Neural cell (in vitro differentiated cells): ENCODE measurements around the gene USP13. TPM values are rescaled to one million over a fixed set of nuclear protein-coding genes. Genes with fewer than 3 reads are reported as not detected.

Experiments
- H2AFZ ChIP-seq: fragments of 200-600, 300-800 bp; sonication (generic), shearing (Covaris generic); 2 replicates; pipeline ENCODE4 v1.6.0; 2014; ENCODE audit warnings: low read depth, mild to moderate bottlenecking, antibody characterized with exemption, low read length, moderate library complexity
- H3F3A ChIP-seq: fragments of 200-600 bp; shearing (Covaris generic); 2 replicates; pipeline ENCODE4 v1.6.1; 2016; ENCODE audit warnings: mild to moderate bottlenecking, moderate library complexity, mixed read lengths, antibody characterized with exemption, low read length; ENCODE audit not compliant: insufficient read depth, poor library complexity, severe bottlenecking
- H3K27ac ChIP-seq: fragments of 200-600, 300-800 bp; sonication (generic), shearing (Covaris generic); 2 replicates; pipeline ENCODE4 v1.5.1; 2014; ENCODE audit warnings: mild to moderate bottlenecking, low read length, moderate library complexity
- H3K27me3 ChIP-seq: fragments of 300-800, 200-600 bp; sonication (generic), shearing (Covaris generic); 2 replicates; pipeline ENCODE4 v1.6.0; 2014; ENCODE audit warnings: mild to moderate bottlenecking, low read depth, low read length, moderate library complexity; ENCODE audit not compliant: insufficient read depth
- H3K36me3 ChIP-seq: fragments of 300-800, 200-600 bp; sonication (generic), shearing (Covaris generic); 2 replicates; pipeline ENCODE4 v1.5.1; 2014; ENCODE audit warnings: mild to moderate bottlenecking, antibody characterized with exemption, low read length, moderate library complexity; ENCODE audit not compliant: insufficient read depth
- H3K4me2 ChIP-seq: fragments of 300-800, 200-600 bp; sonication (generic), shearing (Covaris generic); 2 replicates; pipeline ENCODE4 v1.6.0; 2014; ENCODE audit warnings: mild to moderate bottlenecking, low read length
- H3K4me3 ChIP-seq: fragments of 300-800, 200-600 bp; sonication (generic), shearing (Covaris generic); 2 replicates; pipeline ENCODE4 v1.5.1; 2014; ENCODE audit warnings: mild to moderate bottlenecking, low read length, moderate library complexity
- H3K79me2 ChIP-seq: fragments of 200-600 bp; shearing (Covaris generic); replicated peaks from 2 replicates; pipeline ENCODE4 v1.6.0; 2014; ENCODE audit warnings: mild to moderate bottlenecking, low read length, moderate library complexity; ENCODE audit not compliant: insufficient read depth
- H3K9ac ChIP-seq: fragments of 300-800, 200-600 bp; sonication (generic), shearing (Covaris generic); 2 replicates; pipeline ENCODE4 v1.6.1; 2016; ENCODE audit warnings: mild to moderate bottlenecking, low read length, mixed read lengths
- H3K9me2 ChIP-seq: fragments of 200-600 bp; shearing (Covaris generic); 2 replicates; pipeline ENCODE4 v1.6.1; 2016; ENCODE audit warnings: mild to moderate bottlenecking, low read length, mixed read lengths; ENCODE audit not compliant: insufficient read depth
- H3K9me3 ChIP-seq: fragments of 200-600, 300-800 bp; sonication (generic), shearing (Covaris generic); 2 replicates; pipeline ENCODE4 v1.6.1; 2016; ENCODE audit warnings: mild to moderate bottlenecking, mixed run types, low read length, moderate library complexity, mixed read lengths
- H4K20me1 ChIP-seq: fragments of 200-600 bp; shearing (Covaris generic); 2 replicates; pipeline ENCODE4 v1.6.1; 2016; ENCODE audit warnings: mild to moderate bottlenecking, mixed run types; ENCODE audit not compliant: insufficient read depth
- EP300 ChIP-seq: fragments of 450-650 bp; conservative IDR thresholded peaks from 2 replicates; pipeline ENCODE4 v1.6.1; 2014; ENCODE audit warnings: antibody characterized with exemption, mild to moderate bottlenecking, moderate library complexity; ENCODE audit not compliant: poor library complexity, severe bottlenecking
- EZH2 ChIP-seq: fragments of 200-600, 300-800 bp; shearing (Covaris generic), sonication (generic); IDR thresholded peaks from 2 replicates; pipeline ENCODE4 v1.6.1; 2014; ENCODE audit warnings: antibody characterized with exemption, low read length, borderline replicate concordance, mild to moderate bottlenecking; ENCODE audit not compliant: insufficient read depth, poor library complexity, severe bottlenecking
- MXI1 ChIP-seq: fragments of 450-650 bp; conservative IDR thresholded peaks from 2 replicates; pipeline ENCODE4 v1.6.1; 2014; ENCODE audit warnings: antibody characterized with exemption, mild to moderate bottlenecking; ENCODE audit not compliant: poor library complexity, severe bottlenecking
- POLR2AphosphoS5 ChIP-seq: IDR thresholded peaks from 2 replicates; pipeline ENCODE4 v1.6.1; 2012
- RAD21 ChIP-seq: fragments of 450-650 bp; conservative IDR thresholded peaks from 2 replicates; pipeline ENCODE4 v1.6.1; 2014; ENCODE audit warnings: antibody characterized with exemption, mild to moderate bottlenecking, moderate library complexity
- REST ChIP-seq: IDR thresholded peaks from 2 replicates; pipeline ENCODE4 v1.6.1; 2012; ENCODE audit warnings: borderline replicate concordance
- SMC3 ChIP-seq: fragments of 450-650 bp; conservative IDR thresholded peaks from 2 replicates; pipeline ENCODE4 v1.6.1; 2014; ENCODE audit warnings: antibody characterized with exemption, mild to moderate bottlenecking, moderate library complexity; ENCODE audit not compliant: poor library complexity
- TAF1 ChIP-seq: IDR thresholded peaks from 2 replicates; pipeline ENCODE4 v1.6.1; 2012; ENCODE audit warnings: low read depth
- polyA plus RNA-seq: library from polyadenylated mRNA; depleted of rRNA; stranded (reverse); fragments of >200 nt; gene quantifications from 2 replicates; pipeline ENCODE4 v1.2.3, GENCODE V29; 2014
- TF ChIP-seq, protein P1 (sequence below): fragments of 450-650 bp; IDR thresholded peaks from 2 replicates; pipeline ENCODE4 v1.5.1; 2014; ENCODE audit warnings: antibody characterized with exemption, mild to moderate bottlenecking, moderate library complexity; ENCODE audit not compliant: poor library complexity, severe bottlenecking

USP13 gene
- polyA plus RNA-seq, 1 donor from 2014 or later, result 3.8 TPM

DNA sequence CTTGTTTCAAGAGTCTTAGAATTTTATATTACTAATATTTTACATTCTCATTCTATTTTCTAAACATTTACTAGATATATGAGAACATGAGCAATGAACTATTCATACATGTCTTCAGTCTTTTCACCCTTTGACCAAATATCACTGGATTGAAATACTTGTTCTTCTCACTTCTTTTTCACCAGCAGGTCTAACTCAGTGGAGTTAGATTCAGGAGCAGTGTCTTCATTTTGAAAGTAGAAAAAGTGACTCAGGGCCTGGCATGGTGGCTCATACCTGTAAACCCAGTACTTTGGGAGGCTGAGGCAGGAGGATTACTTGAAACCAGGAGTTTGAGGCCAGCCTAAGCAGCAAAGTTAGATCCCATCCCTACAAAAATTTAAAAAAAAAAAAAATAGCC is 70.8 kb downstream of the USP13 start:
- Histone ChIP-seq H3K4me2 (no peak overlapping the region), H3K79me2 (no peaks in the 10 kb centered on the region), H3K27me3 (no peaks in the 10 kb centered on the region), H3K9me2 (no peaks in the 10 kb centered on the region), H4K20me1 (no peaks in the 10 kb centered on the region), H2AFZ (no peak overlapping the region), H3K27ac (no peak overlapping the region), H3K9ac (no peak overlapping the region), H3K9me3 (no peaks in the 10 kb centered on the region), H3K36me3 (no peaks in the 10 kb centered on the region), H3K4me3 (no peak overlapping the region), H3F3A (no peaks in the 10 kb centered on the region)
- no peak for TF ChIP-seq EP300

GRCh38 chr3:179726075-179726699 is 73.3 kb downstream of the USP13 start:
- Histone ChIP-seq H3K36me3 (no peaks in the 10 kb centered on the region), H3K9ac (no peak overlapping the region), H3K79me2 (no peaks in the 10 kb centered on the region), H3F3A (no peaks in the 10 kb centered on the region), H2AFZ (no peak overlapping the region), H3K9me3 (no peaks in the 10 kb centered on the region), H3K4me3 (no peak overlapping the region), H4K20me1 (no peaks in the 10 kb centered on the region), H3K27me3 (no peaks in the 10 kb centered on the region), H3K4me2 (no peak overlapping the region), H3K27ac (no peak overlapping the region), H3K9me2 (no peaks in the 10 kb centered on the region)
- no peak for TF ChIP-seq MXI1
- TF ChIP-seq REST, result no peak
- TF ChIP-seq POLR2AphosphoS5, result no peak
- TF ChIP-seq, protein P1, sequence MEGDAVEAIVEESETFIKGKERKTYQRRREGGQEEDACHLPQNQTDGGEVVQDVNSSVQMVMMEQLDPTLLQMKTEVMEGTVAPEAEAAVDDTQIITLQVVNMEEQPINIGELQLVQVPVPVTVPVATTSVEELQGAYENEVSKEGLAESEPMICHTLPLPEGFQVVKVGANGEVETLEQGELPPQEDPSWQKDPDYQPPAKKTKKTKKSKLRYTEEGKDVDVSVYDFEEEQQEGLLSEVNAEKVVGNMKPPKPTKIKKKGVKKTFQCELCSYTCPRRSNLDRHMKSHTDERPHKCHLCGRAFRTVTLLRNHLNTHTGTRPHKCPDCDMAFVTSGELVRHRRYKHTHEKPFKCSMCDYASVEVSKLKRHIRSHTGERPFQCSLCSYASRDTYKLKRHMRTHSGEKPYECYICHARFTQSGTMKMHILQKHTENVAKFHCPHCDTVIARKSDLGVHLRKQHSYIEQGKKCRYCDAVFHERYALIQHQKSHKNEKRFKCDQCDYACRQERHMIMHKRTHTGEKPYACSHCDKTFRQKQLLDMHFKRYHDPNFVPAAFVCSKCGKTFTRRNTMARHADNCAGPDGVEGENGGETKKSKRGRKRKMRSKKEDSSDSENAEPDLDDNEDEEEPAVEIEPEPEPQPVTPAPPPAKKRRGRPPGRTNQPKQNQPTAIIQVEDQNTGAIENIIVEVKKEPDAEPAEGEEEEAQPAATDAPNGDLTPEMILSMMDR, result no peak
- no peak for TF ChIP-seq EP300
- TF ChIP-seq EZH2, result no peak
- no peak for TF ChIP-seq TAF1
- no peak for TF ChIP-seq RAD21
- no peak for TF ChIP-seq SMC3
